HG02938 (cell line): ENCODE data around the gene RSAD1.

Experiments
- ATAC-seq: cut with Tn5 transposase; IDR thresholded peaks from one replicate; pipeline ENCODE4 v1.9.1; 2021; ENCODE audit warnings: mild to moderate bottlenecking, moderate library complexity; ENCODE audit not compliant: unreplicated experiment

RSAD1 gene

DNA sequence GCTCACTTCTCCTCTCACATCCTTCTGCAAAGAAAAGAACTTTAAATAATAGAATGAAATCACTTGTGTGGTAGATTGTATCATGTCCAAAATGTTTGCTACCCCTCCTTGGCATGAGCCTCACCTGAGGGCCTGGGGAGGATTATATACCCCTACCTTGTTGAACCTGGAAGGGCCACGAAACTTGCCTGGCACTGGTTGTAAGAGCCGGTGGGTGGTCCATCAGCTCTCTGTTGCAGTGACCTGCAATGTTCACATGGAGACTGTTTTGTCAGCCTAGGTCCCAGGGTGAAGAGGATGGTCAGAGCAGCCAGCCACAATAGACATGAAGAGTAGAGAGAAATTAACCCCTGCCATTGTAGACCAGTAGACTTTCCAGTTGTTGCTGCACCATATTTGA, 10.2 kb downstream of the RSAD1 start:
- no peak for ATAC-seq

DNA sequence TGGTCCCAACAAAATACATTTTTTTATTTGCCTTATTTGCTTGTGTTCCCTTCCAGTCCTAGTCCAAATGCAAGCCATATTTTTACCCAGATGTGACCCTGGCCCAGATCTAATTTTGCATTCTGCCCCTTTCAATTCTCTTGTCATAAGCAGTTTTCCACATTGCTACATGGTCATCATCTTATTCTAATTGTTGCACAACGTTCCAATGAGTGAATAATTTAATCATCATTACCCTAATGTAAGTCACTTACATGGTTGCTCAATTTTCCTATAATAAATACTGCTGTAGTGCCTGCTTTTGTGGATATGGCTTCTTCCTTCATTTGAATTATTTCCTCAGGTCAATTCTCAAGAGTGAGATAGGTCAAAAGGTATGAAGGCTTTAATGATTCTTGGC, 12.8 kb downstream of the RSAD1 start:
- no peak for ATAC-seq

DNA sequence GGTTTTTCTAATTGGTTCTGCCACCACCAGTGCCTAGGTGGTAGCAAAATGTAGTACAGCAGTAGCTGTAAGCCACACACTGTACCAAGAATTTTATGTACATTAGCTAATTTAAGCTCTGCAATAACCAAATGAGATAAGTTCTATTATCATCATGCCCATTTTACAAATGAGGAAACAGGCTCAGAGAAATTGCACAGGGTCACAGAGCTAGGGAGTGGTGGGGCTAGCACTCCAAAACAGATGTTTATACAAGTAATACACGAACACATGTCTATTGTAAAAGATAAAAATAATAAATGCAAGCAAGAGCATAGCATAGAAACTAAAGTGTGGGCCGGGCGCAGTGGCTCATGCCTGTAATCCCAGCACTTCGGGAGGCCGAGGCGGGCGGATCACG, 13.6 kb downstream of the RSAD1 start:
- ATAC-seq, result no peak

- no peak for ATAC-seq
Observed at GRCh38 chr17:50493744-50494143, 15.1 kb downstream of the RSAD1 start.

GRCh38 chr17:50495217-50495823, 16.7 kb downstream of the RSAD1 start:
- ATAC-seq, result no peak

DNA sequence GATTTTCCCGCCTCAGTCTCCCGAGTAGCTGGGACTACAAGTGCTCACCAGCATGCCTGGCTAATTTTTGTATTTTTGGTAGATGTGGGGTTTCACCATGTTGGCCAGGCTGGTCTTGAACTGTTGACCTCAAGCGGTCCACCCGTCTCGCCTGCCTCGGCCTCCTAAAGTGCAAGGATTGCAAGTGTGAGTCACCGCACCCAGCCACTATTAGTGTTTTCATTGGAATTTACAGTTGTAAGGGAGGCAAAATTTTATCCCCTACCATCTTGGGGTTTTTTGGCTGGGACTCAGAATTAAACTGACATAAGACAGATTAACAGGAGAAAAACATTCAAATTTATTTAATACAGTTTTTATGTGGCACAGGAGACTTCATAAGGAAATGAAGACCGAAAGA, 17.3 kb downstream of the RSAD1 start:
- ATAC-seq, result no peak

DNA sequence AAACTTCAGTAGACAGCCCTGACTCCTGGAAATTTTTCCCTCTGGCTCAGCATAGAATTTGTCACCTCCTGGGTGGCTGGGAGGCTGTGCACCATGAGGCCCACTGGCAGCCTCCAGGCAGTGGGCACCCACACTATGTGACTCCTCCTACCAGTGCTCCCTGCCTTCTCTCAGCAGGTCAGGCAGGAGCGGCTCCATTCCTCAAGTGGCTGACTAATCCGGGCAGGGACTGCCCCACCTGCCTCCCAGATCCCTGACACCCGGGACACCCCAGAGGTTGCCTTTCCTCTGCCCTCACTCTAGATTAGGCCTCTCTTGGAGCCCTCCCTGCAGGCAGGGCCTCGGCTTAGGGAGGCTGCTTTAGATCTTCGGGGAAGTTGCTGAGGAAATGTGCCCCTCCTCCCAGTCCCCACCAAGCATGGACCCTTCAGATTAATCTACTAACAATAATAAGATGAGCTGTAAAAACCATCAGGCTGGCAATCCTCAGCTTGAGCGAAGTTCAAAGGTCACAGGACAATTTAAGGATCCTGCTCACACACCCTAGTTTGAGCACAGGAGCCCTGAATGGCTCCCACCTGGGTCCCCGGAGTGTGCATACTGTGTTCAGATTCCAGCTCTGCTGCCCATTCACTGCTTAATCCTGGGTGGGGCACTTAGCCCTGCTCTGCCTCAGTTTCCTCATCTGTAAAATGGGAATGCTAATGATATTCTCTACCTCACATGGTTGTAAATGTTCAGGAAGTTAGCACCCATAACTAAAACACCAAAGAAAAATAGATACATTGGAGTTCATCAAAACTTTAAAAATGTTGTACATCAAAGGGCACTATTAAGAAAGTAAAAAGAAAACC, 19.6 kb downstream of the RSAD1 start:
- ATAC-seq, result no peak

DNA sequence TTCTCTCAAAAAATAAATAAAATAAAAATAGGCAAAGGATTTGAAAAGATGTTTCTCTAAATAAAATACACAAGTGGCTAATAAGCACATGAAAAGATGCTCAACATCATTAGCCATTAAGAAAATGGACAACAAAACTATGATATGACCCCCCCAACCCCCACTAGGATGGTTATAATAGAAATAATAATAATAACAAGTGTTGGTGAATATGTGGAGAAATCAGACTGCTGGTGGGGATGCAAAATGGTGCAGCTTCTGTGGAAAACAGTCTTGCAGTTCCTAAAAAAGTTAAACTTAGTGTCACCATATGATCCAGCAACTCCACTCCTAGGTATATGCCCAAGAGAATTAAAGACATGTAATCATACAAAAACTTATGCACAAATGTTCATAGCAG, 20.6 kb downstream of the RSAD1 start:
- no peak for ATAC-seq

DNA sequence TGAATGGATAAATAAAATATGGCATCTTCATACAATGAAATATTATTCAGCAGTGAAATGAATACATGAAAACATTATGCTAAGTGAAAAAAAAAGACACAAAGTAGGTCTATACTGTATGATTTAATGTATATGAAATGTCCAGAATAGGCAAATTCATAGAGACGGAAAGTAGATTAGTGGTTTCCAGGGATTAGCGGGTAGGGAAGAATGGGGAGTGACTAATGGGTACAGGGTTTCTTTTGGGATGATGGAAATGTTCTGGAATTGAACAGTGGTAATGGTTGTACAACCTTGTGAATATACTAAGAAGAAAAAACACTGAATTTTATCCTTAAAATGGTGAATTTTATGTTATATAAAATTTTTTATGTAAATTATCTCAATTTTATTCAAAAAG, 21.1 kb downstream of the RSAD1 start:
- ATAC-seq, result no peak

DNA sequence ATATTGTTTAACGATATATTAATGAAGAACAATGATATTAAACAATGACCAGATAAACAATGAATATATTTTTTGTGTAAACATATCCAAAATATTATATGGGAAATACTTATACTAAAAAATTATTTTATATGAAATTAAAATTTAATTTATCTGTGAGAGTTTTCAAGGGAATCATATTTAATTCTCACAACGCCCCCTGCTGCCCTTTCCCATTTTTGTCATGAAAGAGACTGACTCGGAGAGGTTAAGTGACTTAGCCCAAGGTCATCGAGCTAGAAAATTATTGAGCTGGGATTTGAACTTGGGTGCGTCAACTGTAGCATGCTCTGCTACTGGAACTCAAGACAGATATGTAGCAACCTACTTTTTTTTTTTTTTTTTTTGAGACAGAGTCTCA, 22.4 kb downstream of the RSAD1 start:
- no peak for ATAC-seq

DNA sequence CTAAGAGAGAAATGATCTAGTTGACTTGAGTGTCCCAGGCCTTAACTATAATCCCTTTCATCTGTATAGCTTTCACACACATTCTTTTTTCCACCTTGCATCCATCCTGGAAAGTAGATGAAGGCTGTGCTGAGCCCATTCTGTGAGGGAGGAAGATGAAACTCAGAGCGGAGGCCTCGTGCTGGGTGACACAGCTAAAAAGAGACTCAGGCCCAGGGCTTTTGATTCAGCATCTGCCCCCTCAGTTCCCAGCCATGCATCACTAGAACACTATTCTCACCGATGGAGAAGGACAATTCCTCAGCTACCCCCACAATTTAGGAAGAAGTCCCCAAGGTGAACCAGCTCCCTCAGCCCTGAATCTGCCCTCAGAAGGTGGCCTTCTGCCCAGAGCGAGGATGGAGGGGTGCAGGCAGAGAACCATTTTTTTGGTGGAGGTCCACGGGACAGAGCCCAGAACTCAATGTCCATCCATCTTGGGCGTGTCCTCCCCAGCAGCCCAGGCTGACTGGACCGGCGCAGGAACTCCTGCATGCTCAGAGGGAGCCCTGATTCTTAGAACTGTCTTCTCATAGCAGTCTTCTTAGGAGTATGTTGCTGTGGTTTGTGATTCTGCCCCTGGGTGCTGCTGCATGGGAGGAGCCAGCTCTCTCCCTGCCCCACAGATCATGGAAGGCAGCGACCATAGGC, 23.8 kb downstream of the RSAD1 start:
- ATAC-seq, result no peak

- no peak for ATAC-seq
Observed at GRCh38 chr17:50505591-50506130, 27.0 kb downstream of the RSAD1 start.

DNA sequence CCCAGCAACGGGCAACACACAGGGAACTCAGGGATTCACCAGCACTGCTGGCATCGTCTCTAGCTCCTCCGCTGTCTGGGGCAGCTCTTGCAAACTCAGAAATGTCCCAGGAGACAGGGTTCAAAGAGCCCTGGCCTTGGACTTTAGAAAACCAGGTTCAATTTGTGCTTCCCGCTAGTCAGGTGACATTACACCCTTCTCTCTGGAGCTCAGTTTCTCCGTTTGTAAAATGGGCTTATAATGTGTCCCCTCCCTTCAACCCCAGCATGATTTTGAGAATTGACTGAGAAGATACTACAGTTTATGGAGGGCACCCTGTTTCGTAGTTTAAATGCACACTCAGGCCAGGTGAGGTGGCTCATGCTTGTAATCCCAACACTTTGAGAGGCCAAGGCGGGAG, 27.6 kb downstream of the RSAD1 start:
- no peak for ATAC-seq

- ATAC-seq, result no peak
Observed at GRCh38 chr17:50507871-50508572, 29.4 kb downstream of the RSAD1 start, which contains the start of gene MYCBPAP. Gene MYCBPAP (plus strand): TSS chr17:50508439. CDS start chr17:50508675, 236 bp downstream.

- no peak for ATAC-seq
Observed at GRCh38 chr17:50508573-50509460, 30.2 kb downstream of the RSAD1 start.

GRCh38 chr17:50511058-50511457, 32.4 kb downstream of the RSAD1 start:
- peak; percentile 86 for ATAC-seq

GRCh38 chr17:50513495-50513894, 34.8 kb downstream of the RSAD1 start:
- no peak for ATAC-seq

DNA sequence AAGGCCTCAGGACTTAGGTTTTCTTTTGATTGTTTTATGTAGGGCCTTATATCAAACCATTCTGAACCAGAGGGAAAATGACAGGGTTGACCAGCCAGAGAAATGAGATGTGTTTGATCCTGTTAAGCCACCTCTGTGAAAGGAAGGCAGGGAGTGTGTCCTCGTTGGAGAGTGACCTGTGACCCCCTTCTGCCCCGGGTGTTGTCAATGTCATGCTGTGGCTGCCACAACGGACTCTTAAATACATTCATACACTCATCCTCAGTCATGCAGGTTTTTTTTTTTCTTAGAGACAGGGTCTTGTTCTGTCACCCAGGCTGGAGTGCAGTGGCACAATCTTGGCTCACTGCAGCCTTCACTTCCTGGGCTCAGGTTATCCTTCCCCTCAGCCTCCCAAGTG, 35.7 kb downstream of the RSAD1 start:
- ATAC-seq, result no peak

DNA sequence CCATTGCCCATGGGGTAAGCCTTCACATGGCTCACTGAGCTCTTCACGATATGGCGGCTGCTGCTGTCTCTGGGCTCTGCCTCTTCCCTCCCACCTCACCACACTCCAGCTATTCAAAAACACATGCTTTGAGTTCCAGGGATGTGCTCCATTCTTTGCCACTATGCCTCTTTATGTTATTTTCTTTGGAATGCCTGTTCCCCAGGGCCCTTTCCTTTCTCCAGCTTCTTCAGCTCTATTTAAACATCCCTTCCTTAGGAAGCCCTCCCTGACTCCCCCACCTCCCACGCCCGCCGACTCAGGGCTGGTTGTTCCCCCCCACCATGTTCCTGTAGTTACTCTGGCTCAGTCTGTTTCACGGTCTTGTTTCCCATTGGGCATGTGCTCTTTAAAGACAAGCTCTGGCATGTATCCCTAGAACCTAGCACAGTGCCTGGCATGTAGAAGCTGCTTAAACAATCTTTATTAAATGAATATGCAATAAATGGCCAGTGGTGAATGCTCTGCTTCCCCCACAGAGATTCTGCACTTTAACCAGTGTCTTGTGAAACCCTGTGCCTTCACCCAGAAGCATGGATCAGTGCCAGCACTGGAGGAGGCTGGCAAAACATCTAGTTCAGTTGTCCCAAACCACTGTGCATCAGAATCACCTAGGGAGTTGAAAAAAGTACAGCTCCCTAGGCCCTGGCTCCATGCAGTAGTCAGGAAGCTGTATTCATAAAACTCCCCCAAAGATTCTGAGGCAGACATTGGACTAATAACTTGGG, 36.5 kb downstream of the RSAD1 start:
- no peak for ATAC-seq
